Fibroblast of skin of scalp (primary cell): ENCODE data around the gene LIX1.
"Not testable (repeated sequence)": the region's sequence is repeated elsewhere in the genome, so short reads cannot be mapped to it uniquely, and the experiment has no call there.

Experiments used
- DNase-seq: peaks from one replicate; pipeline ENCODE4 v3.0.0-alpha.2; 2013

The LIX1 gene

GRCh38 chr5:97141031-97141430, 1.4 kb downstream of the LIX1 start:
- DNase-seq = no peak

GRCh38 chr5:97140250-97140649, 2.2 kb downstream of the LIX1 start:
- not testable (repeated sequence) for DNase-seq

GRCh38 chr5:97136475-97136874, 5.9 kb downstream of the LIX1 start:
- DNase-seq = no peak

- no peak for DNase-seq
Measured at GRCh38 chr5:97135868-97136267, 6.5 kb downstream of the LIX1 start.

- no peak for DNase-seq
Measured at GRCh38 chr5:97134634-97135033, 7.8 kb downstream of the LIX1 start.

GRCh38 chr5:97133101-97133500, 9.3 kb downstream of the LIX1 start:
- DNase-seq = no peak

- no peak for DNase-seq
Measured at GRCh38 chr5:97131921-97132320, 10.5 kb downstream of the LIX1 start.

- DNase-seq = peak; percentile 2
Measured at GRCh38 chr5:97131139-97131710, 11.2 kb downstream of the LIX1 start.

GRCh38 chr5:97127727-97128126, 14.7 kb downstream of the LIX1 start:
- no peak for DNase-seq

- no peak for DNase-seq
Measured at GRCh38 chr5:97125125-97125683, 17.2 kb downstream of the LIX1 start.

GRCh38 chr5:97124335-97124734, 18.1 kb downstream of the LIX1 start:
- DNase-seq = no peak

- no peak for DNase-seq
Measured at GRCh38 chr5:97121848-97122247, 20.6 kb downstream of the LIX1 start.

- DNase-seq = no peak
Measured at GRCh38 chr5:97120195-97120594, 22.2 kb downstream of the LIX1 start.

GRCh38 chr5:97119007-97119390, 23.4 kb downstream of the LIX1 start:
- no peak for DNase-seq

GRCh38 chr5:97118261-97119006, 24.0 kb downstream of the LIX1 start:
- no peak for DNase-seq

- no peak for DNase-seq
Measured at GRCh38 chr5:97115932-97116331, 26.5 kb downstream of the LIX1 start.

- DNase-seq = no peak
Measured at GRCh38 chr5:97112230-97112629, 30.2 kb downstream of the LIX1 start.

GRCh38 chr5:97111616-97112015, 30.8 kb downstream of the LIX1 start:
- DNase-seq = no peak

GRCh38 chr5:97111004-97111403, 31.4 kb downstream of the LIX1 start:
- no peak for DNase-seq

GRCh38 chr5:97107318-97107717, 35.1 kb downstream of the LIX1 start:
- DNase-seq = no peak

- no peak for DNase-seq
Measured at GRCh38 chr5:97106216-97106581, 36.2 kb downstream of the LIX1 start.

- DNase-seq = no peak
Measured at GRCh38 chr5:97105501-97106215, 36.8 kb downstream of the LIX1 start.

GRCh38 chr5:97102010-97102470, 40.4 kb downstream of the LIX1 start:
- no peak for DNase-seq
